Activated T-cell treated with anti-CD3 and anti-CD28 coated beads, Interleukin-2, amount 50 U/mL, for 48 hours (primary cell): ENCODE measurements around the gene CRTC1.

Experiments
- DNase-seq, 2 experiments: peaks; one replicate each; pipeline ENCODE4 v3.0.0-alpha.2; 2020

Gene CRTC1

DNA sequence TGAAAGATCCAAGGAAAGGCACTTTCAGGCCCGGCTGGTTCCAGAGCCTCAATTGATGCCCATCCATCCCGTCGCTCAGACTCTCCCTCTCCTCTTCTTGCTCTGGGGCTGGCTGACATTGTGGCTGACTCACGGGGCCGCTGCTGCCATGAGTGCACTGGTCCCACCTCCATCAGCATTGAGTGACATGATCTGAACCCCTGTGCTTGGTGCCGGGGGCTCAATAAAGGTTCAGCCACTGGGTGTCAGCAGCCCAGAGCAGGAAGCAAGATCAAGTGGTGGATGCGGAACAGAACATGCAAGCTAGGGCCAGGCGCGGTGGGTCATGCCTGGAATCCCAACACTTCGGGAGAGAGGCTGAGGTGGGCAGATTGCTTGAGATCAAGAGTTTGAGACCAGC is 68.1 kb downstream of the CRTC1 start:
- DNase-seq: no peak

DNA sequence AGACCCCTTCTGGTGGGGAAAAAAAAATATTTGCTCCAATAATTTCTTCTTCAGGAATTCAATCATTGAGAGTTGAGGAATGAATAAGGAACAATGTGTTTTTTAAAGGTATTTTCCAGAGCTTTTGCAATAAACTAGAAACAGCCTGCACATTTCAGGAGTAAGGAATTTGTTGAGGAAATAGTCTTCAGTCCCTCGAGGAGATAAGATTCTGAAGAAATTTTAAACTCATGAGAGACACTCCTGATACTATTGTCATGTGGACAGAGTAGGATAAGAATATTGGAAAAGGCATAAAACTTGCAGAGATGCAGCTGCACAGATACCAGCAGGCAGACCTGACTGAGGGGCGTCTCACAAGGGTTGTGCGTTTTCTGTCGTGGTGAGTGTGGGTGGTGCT is 71.0 kb downstream of the CRTC1 start:
- no peak for DNase-seq

DNA sequence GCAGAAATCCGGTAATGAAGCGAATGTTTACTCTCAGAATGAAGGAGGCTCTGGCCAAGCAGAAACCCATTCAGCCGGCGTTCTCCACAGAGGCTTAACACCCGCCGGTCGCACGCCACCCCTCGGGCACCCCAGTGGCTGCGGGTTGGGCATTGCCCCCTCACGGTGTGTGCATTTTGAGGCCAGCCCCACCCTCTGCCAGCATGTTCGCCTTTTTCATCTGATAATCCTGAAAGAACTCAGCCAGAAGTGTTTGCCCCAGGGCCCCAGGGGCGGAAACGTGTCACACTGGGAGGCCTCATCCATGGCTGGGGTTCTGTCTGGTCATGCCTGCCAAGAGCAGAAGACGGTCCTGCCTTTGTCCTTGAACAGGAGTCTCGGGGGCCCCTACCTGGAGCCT is 73.4 kb downstream of the CRTC1 start:
- no peak for DNase-seq

DNA sequence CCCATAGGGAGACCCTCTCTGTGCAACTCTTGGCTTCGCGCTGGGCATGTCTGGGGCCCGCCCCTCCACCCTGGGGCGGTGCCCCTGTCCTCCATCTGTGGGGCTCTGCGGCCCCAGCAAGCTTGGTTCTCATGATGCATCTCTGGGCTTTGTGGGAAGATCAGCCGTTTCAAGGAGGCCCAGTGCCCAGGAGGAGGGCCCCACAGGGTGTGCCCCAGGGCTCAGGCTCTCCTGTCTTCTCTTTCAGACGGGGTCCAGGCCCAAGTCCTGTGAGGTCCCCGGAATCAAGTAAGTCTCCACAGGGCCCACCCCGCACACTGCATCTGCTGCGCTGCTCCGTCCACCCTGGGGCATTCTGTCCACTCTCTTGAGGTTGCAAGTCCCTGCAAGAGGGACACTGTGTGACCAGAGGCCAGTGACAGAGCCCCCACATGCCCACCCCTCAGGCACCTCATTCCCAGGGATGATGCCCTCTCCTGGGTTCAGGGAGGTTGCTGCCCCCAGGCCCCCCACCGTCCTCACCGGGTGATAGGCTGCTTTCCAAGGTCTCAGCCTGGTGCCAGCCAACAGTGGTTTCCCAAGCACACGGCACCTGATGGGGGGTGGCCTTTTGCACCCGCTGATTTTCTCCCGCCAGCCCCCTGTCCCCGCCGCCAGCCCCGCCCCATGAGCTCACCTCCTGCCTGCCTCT is 76.0 kb downstream of the CRTC1 start:
- no peak for DNase-seq

DNA sequence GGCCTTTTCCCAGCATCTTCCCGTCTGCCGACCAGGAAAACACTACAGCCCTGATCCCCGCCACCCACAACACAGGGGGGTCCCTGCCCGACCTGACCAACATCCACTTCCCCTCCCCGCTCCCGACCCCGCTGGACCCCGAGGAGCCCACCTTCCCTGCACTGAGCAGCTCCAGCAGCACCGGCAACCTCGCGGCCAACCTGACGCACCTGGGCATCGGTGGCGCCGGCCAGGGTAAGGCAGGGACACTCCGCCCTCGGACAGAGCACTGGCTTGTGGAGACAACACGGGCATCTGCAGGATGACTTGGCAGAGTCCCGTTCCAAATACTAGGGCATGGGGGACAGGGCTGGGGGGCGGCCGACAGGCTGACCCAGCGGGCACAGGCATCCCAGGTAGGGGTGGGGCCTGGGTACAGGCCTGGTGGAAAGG is 76.5 kb downstream of the CRTC1 start:
- DNase-seq: no peak

DNA sequence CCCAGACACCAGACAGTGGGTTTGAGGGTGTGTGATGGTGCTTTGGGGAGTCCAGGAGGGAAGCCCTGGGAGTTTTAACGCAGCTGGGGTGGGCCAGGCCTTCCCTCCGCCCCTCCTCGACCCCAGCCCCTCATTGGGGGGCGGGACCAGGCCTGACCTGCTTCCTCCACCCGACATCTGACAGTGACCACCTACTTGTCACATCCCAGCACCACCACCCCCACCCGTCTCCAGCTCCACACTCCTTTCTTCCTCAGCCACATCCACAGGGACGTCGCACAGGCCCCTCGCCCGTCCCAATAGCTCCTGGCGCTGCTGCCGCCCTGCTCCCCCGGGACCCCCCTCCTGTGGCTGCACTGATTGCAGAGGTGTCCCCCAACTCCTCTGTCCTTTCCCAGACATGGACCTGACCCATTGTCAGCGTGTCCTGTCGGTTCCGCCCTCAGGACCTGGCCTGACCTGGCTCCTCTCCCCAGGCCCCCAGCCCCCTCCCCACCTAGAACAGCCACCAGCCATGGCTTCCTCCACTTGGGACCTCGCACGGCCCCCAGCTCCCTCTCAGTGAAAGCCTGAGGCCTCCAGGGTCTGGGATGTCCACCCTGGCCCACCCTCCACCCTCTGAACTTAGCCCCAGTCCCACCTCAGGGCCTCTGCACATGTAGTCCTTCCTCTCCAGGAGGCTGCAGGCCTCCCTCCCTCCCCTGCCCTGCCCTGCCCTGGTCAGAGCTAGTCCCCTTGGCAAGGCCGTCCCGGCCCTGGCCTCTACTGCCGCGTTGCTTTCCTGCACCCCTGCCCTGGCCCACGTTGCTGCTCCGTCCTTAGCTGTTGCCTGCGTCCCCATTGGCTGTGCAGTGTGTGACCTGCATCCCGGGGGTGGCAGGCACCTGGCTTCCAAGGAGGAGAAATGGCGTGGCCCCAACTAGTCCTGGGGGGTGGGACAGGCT is 77.2 kb downstream of the CRTC1 start:
- DNase-seq: no peak

DNA sequence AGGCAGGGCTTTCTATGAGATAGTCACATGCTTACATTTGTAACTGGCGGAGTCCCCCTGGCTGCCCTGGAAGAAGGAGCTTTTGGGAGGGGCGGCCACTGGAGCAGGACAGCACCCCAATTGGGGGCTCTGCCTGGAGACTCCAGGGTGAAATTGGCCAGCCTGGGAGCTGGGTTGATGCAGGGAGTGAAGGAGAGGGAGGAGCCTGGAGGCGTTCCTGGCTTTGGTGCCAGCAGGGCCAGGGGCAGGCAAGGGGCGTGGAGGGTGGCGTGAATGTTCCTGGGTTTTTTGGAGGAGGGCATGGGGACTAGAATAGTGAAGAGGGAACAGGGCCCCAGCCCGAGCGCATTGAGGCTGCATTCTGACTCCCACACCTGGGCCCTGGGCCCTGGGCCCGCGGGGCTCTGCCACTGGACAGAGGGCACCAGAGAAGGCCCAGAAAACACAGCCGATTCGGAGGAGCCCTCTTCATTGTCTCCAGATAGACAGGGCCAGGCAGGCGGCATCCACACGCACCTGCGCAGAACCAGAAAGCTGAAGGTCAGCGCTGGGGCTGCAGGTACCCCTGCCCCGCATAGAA is 78.1 kb downstream of the CRTC1 start:
- DNase-seq: no peak

DNA sequence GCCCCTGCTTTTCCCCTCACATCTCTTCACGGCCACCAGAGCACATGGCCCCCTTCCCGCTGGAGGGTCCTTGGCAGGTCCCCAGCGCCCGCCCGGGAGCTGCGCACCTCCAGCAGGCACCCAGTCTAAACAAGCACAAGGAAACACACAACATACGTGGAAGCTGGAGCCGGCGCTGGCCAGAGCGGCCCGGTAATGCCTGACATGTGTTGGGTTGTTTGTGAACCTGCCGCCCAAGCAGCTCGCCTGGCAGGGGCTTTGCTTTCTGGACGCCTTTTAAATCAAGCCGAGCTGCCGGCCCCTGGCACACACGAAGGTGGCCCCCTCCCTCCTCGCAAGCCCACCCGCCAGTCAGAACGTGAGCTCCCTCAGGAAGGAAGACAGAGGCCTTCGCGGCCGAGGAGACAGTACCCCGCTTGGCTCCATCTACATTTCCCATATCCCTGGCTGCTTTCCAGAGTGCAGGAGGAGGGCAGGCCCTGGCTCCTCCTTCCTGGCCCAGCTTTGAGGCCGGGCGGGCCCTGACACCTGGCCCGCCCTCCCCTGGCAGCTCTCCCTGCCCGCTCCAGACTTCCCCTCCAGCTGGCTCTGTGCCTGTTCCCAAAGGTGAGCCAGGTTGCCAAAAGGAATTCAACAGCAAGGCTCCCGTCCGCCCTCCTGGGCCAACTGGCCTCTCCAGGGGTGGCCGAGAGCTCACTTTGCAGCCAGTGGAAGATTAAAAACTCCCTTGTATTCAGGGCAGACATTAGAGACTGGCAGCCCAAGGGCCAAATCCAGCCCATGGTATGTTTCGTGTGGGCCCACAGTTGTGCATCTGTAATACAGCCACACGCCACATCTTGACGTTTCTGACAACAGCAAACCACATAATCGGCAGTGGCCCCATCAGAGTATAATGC is 78.9 kb downstream of the CRTC1 start:
- no peak for DNase-seq

DNA sequence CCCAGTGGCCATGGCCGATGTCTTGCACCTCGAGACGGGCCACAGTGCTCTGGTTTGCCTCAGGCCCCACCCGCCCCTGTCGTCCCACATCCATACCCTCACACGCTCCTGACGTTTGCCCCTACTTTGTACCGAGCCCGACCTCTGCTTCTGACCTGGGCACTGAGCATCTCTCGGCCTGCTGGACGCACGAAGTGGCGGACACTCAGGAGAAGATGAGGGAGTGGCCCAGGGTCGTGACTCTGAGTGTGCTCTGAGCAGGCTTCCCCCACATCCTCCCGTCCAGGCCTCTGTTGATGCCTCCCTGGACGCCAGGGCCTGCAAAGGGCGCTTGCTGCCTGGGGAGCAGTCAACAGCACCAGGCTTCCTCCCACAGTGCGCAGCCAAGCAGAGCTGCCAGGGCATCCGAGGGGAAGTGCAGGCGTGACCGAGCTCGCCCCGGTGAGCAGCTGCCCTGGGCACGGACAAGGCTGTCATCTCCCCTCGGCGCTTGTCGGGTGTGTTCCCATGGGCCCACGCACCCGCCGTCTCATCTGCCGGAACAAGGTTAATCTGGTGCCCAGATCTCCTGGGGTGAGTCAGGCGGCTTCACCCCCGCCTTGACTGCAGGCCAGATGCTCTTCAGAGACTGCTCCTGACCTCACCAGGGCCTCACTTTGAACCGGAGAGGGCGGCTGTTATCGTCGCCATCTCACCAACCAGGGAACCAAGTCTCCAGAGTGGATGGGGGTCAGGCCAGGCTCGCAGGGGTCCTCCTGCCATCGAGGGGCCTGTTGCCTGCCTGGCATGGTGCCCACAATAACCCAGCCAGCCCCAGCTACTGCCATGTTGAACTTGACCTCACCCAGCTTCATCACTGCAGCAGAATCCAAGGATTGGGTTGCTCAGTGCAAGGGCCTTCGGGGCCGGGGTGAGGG is 80.5 kb downstream of the CRTC1 start:
- DNase-seq: no peak

DNA sequence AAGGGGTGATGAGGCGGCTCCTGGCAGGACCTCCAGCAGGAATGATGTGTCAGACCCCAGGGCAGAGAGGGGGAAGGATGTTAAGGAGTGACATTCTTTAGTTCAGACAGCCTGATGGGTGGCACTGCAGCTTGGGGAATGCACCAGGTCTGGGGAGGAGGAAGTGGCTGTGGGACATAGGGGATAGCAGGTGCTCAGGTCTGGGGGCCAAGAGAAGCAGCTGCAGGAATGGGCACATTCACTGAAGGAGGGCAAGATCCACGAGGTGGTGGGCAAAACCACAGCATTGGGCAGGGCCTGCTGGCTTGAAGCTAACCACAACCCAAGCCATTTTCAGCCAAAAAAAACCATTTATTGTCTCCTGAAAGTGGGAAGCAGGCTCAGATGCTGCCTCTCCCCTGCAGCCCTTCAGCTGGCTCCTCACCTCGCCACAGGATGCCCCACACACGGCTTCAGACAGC is 81.1 kb downstream of the CRTC1 start:
- no peak for DNase-seq

DNA sequence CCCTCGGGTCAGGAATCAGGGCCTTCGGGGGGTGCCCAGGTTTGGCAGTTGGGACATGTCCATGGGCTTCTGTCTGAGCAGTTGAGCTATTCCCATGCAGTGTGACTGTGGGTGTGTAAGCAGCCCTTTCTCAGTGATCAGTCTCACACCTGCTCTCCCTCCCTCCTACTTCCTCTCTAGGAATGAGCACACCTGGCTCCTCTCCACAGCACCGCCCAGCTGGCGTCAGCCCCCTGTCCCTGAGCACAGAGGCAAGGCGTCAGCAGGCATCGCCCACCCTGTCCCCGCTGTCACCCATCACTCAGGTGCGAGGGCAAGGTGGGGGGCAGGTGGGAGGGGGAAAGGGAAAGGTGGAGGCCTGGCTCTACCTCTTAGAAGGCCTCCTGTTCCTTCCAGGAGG is 81.7 kb downstream of the CRTC1 start:
- no peak for DNase-seq

DNA sequence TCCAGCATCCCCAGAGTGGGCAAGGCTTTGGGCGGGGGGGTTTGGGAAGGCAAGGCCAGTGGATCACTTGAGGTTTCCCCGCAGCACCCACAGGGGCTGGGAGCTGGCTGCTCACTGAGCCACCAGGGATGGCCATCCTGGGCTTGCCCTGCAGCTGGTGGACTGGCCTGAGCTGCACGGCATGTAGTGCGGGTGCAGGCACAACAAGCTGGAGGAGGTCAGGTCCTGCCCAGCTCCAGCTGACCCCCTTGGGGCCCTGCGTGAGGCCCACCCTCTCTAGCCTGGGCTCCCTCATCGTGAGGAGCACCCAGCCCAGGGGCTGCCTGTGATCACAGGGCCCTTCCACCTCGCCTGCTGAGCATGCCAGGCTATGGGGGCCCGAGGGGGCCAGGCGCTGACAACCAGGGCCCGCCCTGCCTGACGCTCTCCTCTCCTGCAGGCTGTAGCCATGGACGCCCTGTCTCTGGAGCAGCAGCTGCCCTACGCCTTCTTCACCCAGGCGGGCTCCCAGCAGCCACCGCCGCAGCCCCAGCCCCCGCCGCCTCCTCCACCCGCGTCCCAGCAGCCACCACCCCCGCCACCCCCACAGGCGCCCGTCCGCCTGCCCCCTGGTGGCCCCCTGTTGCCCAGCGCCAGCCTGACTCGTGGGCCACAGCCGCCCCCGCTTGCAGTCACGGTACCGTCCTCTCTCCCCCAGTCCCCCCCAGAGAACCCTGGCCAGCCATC is 84.7 kb downstream of the CRTC1 start:
- DNase-seq: no peak

DNA sequence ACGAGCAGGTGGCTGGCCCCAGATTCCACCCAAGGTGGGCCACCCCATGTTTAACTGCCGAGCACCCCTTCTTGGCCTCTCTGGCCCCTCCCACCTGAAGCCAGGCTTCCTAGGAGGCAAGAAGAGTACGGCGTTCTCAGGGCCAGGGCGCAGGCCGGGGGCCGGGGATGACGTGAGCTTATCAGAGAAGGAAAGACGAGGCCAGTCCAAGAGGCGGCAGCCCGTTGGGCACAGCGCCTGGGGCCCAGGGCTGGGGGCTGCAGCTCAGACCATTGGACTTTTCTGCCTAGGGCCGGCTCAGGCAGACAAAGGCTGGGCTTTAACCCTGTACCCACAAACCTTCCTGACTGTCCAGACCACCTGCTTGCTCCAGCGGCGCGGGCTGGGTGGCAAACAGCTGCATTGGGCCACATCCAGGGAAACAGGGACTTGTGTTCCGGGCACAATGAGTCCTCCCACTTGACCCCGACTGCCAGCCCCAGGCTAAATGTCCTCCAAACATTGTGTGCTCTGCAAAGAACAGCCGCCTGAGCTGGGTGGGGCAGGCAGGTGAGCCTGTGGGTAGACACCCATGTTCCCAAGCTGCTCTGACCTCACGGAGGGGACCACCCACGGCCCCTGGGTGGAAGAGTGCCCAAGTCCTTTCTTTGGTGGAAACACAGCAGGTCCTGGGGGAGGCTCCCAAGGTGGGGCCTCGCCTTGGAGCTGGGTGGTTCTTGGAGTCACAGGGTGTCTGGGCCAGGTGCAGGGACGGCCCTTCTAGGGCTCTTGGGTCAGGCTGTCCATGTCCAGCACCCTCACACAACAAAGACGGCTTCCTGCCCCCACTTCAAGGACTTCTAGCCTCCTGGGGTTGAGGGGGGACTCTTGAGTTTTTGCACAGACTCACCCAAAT is 85.8 kb downstream of the CRTC1 start:
- DNase-seq: no peak

DNA sequence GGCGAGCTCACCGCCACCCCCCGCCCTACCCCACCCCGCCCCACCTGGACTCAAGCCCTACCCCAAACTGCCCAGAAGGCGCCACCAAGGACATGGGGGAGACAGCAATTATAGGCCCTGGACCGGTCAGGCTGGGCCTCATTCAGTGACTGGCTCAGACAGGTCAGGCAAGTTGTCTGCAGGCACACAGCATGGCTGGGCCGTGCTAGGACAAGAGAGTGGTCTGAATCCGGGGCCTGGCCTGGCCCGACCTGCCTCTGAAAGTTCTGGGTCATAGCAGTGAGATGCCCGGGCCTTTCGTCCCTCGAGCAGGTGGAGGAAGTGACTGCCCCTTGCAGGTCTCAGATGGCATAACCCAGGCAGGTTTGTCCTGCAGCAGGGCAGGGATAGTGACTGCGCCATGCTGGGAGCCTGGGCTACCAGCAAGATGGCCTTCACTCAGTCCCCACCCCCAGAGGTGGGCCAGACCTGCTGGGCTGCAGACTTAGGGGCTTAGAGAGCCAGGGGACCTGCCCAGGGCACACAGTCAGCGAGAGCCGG is 86.6 kb downstream of the CRTC1 start:
- no peak for DNase-seq

DNA sequence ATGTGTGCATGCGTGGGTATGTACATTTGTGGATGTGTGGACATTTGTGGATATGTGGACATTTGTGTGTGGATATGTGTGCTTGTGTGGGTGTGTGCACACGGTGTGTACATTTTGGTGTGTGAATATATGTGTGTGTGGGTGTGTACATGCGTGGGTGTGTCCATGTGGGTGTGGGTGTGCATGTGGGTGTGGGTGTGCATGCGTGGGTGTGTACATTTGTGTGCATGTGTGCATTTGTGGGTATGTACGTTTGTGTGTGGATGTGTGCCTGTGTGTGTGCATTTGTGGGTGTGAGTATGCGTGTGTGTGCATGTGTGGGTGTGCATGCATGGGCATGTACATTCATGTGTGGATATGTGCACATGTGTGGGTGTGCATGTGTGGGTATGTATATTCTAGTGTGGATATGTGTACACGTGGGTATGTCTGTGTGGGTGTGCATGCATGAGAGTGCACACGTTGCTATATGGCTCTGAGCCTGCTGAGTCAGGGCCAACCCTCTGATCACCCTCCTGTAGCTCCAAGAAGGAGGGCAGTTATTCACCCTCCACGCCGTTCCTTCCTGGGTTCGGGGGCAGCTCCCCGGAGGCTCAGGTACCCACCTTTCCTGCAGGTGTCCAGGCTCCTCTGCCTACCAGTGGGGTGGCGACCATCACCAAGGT is 87.3 kb downstream of the CRTC1 start:
- no peak for DNase-seq

DNA sequence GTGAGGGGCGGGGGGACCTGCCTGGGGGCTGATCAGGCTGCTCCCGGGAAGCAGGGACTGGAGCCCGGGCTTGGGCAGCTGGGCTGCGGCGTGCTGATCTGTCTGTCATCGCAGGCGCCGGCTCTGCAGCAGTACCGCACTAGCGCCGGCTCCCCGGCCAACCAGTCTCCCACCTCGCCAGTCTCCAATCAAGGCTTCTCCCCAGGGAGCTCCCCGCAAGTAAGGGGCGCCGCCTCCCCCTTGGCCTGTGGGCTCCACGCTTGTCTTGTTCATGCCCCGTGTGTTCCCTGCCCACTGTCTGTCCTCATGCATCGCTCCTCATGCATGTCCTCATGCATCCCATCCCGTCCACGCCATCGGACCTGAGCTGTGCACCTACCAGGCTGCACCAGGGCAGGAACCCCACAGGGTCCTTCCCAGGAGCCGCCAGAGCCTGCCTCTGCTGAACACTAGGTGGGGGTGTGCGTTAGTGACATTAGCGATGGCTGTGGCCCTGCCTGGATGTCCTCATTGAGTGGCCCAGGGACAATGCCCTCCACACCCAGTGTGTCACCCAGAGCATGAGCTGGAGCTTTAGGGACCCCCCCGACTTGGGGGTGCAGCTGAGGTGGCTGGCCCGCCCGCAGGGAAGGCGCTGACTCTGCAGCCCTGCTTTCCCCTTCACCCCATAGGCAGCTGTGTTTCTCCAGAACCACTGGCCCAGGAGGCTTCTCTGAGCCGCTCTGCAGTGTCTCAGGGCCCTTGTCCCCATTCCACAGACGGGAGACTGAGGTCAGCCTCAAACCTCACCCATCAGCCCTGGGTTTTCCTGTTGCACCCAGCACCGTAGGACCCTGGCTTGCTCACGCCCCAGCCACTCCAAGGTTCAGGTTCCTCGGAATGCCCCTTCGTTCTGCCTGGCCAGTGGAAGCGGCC is 88.1 kb downstream of the CRTC1 start:
- DNase-seq: no peak
